SK-N-MC (cell line): ENCODE data around the gene AGPAT3.

ENCODE experiments used
- EZH2 ChIP-seq: fragments of 200-600 bp; sonication (generic); IDR thresholded peaks from one replicate; pipeline ENCODE4 v1.6.1; 2017; ENCODE audit warnings: antibody characterized with exemption
- POLR2AphosphoS5 ChIP-seq: IDR thresholded peaks from 2 replicates; pipeline ENCODE4 v1.6.1; 2012; ENCODE audit warnings: mild to moderate bottlenecking, low read depth, low read length, borderline replicate concordance

DNA sequence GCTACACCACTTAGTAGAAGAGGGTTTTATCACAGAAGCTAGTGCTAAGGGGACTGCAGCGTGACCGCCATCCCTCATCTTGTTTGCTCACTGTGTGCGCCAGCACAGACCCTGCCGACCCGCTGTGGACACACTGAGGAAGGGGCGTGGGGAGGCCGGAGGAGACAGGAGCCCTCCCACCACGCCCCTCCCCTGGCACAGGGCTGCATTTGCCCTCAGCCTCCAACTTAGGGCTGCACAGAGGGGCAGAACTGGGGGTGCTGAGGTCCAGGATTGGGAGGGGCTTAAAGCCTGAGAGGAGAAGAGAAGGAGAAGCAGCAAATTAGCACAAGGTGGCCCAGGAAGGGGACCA lies 38.4 kb upstream of the AGPAT3 start:
- TF ChIP-seq EZH2: no peak
- TF ChIP-seq POLR2AphosphoS5: no peak
